ENCODE results near the gene ADAMTS4. TPM values are rescaled to one million over a fixed set of nuclear protein-coding genes. Genes with fewer than 3 reads are reported as not detected.
A peak's percentile ranks its signal among the peaks of the same experiment; 100 is the strongest.

ADAMTS4 gene
- total RNA-seq, 1 donor from 2014 or later: 0.22 TPM

- Mint-ChIP-seq H3K4me3 (ENCODE audit: low read depth) (peak within 1 kb of the TSS; percentile 87), H3K4me1 (ENCODE audit: low read depth) (peaks cover 17% of the 10 kb centered on the region), H3K27ac (peak within 1 kb of the TSS; percentile 95), H3K36me3 (ENCODE audit: insufficient read depth) (peaks cover 30% of the 10 kb centered on the region), H3K9me3 (ENCODE audit: low read depth) (no peaks in the 10 kb centered on the region), H3K27me3 (no peaks in the 10 kb centered on the region)
- TF ChIP-seq CTCF (IDR thresholded peaks at IDR 0.05; ENCODE audit: unreplicated experiment): peak; percentile 49
- peak; percentile 81 for DNase-seq (ENCODE audit: low spot score, unreplicated experiment)
Measured at GRCh38 chr1:161165742-161166668, 32.8 kb downstream of the ADAMTS4 start, which contains the start of gene PPOX. PPOX (plus strand) TSS chr1:161166426; CDS start chr1:161166848, 422 bp downstream.

GRCh38 chr1:161164901-161165610 lies 33.8 kb downstream of the ADAMTS4 start:
- TF ChIP-seq CTCF (IDR thresholded peaks at IDR 0.05; ENCODE audit: unreplicated experiment): no peak
- peaks cover 20% of the 10 kb centered on the region for H3K4me1 Mint-ChIP-seq (ENCODE audit: low read depth)
- H3K9me3 Mint-ChIP-seq (ENCODE audit: low read depth): no peaks in the 10 kb centered on the region
- no peak for DNase-seq (ENCODE audit: low spot score, unreplicated experiment)
- H3K27ac Mint-ChIP-seq: peak overlapping the region; percentile 69
- H3K36me3 Mint-ChIP-seq (ENCODE audit: insufficient read depth): peaks cover 29% of the 10 kb centered on the region
- peak overlapping the region; percentile 38 for H3K4me3 Mint-ChIP-seq (ENCODE audit: low read depth)
- H3K27me3 Mint-ChIP-seq: no peaks in the 10 kb centered on the region

DNA sequence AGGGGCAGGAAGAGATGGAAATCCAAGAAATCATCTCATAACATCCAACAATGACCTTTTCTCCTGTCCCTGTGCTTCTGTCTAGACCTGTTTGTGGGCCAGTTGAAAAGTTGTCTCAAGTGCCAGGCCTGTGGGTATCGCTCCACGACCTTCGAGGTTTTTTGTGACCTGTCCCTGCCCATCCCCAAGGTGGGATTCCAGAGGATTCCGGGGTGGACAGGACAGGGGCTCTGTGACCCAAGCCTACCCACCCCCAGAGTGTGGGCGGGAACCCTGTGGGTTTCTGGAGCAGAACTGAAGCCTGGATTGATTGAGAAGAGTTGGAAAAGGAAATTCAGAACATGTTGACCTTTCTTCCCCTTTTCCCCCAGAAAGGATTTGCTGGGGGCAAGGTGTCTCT lies 35.1 kb downstream of the ADAMTS4 start:
- H3K27ac Mint-ChIP-seq: peak overlapping the region; percentile 7
- no peak for DNase-seq (ENCODE audit: low spot score, unreplicated experiment)
- no peak for TF ChIP-seq CTCF (IDR thresholded peaks at IDR 0.05; ENCODE audit: unreplicated experiment)
- H3K4me1 Mint-ChIP-seq (ENCODE audit: low read depth): peaks cover 23% of the 10 kb centered on the region
- H3K4me3 Mint-ChIP-seq (ENCODE audit: low read depth): no peak overlapping the region
- H3K9me3 Mint-ChIP-seq (ENCODE audit: low read depth): no peaks in the 10 kb centered on the region
- peaks cover 24% of the 10 kb centered on the region for H3K36me3 Mint-ChIP-seq (ENCODE audit: insufficient read depth)
- no peaks in the 10 kb centered on the region for H3K27me3 Mint-ChIP-seq

- Mint-ChIP-seq H3K4me3 (ENCODE audit: low read depth) (no peak overlapping the region), H3K36me3 (ENCODE audit: insufficient read depth) (peaks cover 24% of the 10 kb centered on the region), H3K4me1 (ENCODE audit: low read depth) (peaks cover 23% of the 10 kb centered on the region), H3K27ac (no peak overlapping the region), H3K27me3 (no peaks in the 10 kb centered on the region), H3K9me3 (ENCODE audit: low read depth) (no peaks in the 10 kb centered on the region)
- TF ChIP-seq CTCF (IDR thresholded peaks at IDR 0.05; ENCODE audit: unreplicated experiment): no peak
- DNase-seq (ENCODE audit: low spot score, unreplicated experiment): no peak
Measured at GRCh38 chr1:161162806-161163205, 36.0 kb downstream of the ADAMTS4 start.

DNA sequence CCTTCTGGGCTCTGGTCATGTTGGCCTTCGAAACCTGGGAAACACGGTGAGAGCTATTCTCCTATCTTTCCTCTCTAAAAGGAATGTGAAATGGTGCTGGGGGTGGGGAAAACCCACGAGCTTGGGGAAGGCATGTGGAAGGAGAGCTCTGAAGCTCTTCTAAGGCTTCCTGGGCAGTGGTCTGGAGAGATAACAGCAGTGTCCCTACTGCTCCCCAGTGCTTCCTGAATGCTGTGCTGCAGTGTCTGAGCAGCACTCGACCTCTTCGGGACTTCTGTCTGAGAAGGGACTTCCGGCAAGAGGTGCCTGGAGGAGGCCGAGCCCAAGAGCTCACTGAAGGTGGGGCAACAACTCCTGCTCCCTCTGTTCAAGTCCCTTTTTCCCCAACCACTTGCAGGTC lies 36.8 kb downstream of the ADAMTS4 start:
- peak overlapping the region; percentile 37 for H3K4me3 Mint-ChIP-seq (ENCODE audit: low read depth)
- H3K27me3 Mint-ChIP-seq: no peaks in the 10 kb centered on the region
- H3K4me1 Mint-ChIP-seq (ENCODE audit: low read depth): peaks cover 19% of the 10 kb centered on the region
- peak overlapping the region; percentile 78 for H3K27ac Mint-ChIP-seq
- peaks cover 29% of the 10 kb centered on the region for H3K36me3 Mint-ChIP-seq (ENCODE audit: insufficient read depth)
- DNase-seq (ENCODE audit: low spot score, unreplicated experiment): no peak
- H3K9me3 Mint-ChIP-seq (ENCODE audit: low read depth): no peaks in the 10 kb centered on the region
- no peak for TF ChIP-seq CTCF (IDR thresholded peaks at IDR 0.05; ENCODE audit: unreplicated experiment)
